ENCODE results near the gene OXCT1.
A peak's percentile ranks its signal among the peaks of the same experiment; 100 is the strongest.
"Not testable (repeated sequence)": the region's sequence is repeated elsewhere in the genome, so short reads cannot be mapped to it uniquely, and the experiment has no call there.

Gene OXCT1

GRCh38 chr5:41772056-41772455, 98.2 kb downstream of the OXCT1 start:
- DNase-seq: peak; percentile 61

- no peak for DNase-seq
Measured at GRCh38 chr5:41770799-41771198, 99.4 kb downstream of the OXCT1 start.

DNA sequence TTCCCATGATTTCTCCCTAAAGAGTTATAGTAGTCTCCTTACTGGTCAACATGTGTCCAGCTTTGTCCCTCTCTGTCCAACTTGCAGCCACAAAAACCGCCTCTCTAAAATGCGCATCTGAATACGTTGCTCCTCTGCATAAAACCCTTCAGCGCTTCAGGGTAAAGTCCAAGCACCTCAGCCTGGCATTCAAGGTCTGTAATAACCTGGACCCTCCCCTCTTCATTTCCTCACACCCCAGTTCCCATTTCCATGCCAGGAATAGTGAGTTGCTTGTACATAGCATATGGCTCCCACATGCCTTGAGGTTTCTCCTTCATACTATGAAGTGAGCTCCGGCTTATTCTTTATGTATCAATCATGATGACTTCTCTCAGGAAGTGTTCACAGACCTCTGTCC, 101.5 kb downstream of the OXCT1 start:
- no peak for DNase-seq

- DNase-seq: no peak
Measured at GRCh38 chr5:41764650-41765049, 105.6 kb downstream of the OXCT1 start.

- DNase-seq: no peak
Measured at GRCh38 chr5:41763574-41763973, 106.7 kb downstream of the OXCT1 start.

GRCh38 chr5:41763081-41763480, 107.1 kb downstream of the OXCT1 start:
- no peak for DNase-seq

- no peak for DNase-seq
Measured at GRCh38 chr5:41762426-41762825, 107.8 kb downstream of the OXCT1 start.

- DNase-seq: no peak
Measured at GRCh38 chr5:41761663-41762062, 108.6 kb downstream of the OXCT1 start.

GRCh38 chr5:41755705-41756104, 114.5 kb downstream of the OXCT1 start:
- DNase-seq: no peak

DNA sequence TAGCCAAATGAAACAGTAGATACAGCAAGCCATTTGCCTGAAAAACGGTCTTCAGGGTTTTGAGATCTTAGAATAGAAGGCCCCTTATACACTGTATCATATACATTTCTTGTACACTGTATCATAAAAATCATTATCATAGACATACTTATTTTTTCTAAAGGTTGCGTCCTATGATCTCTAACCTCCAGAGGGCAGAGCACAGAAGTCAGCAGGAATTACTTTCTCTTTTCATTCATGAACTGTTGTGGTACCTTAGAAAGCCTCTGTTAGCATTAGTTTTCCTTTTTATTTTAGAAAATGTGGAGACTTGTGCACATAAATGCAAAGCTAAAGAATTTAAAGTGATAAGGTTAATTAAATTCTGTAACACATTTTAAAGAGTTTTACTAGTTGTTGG, 115.4 kb downstream of the OXCT1 start:
- no peak for DNase-seq

GRCh38 chr5:41751867-41752266, 118.4 kb downstream of the OXCT1 start:
- no peak for DNase-seq

GRCh38 chr5:41748631-41749030, 121.6 kb downstream of the OXCT1 start:
- peak; percentile 0 for DNase-seq

GRCh38 chr5:41747708-41748107, 122.5 kb downstream of the OXCT1 start:
- DNase-seq: peak; percentile 65

GRCh38 chr5:41747301-41747700, 122.9 kb downstream of the OXCT1 start:
- DNase-seq: peak; percentile 59

DNA sequence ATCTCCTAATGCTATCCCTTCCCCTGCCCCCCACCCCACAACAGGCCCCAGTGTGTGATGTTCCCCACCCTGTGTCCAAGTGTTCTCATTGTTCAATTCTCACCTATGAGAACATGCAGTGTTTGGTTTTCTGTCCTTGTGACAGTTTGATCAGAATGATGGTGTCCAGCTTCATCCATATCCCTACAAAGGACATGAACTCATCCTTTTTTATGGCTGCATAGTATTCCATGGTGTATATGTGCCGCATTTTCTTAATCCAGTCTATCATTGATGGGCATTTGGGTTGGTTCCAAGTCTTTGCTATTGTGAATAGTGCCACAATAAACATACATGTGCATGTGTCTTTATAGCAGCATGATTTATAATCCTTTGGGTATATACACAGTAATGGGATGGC, 127.6 kb downstream of the OXCT1 start:
- not testable (repeated sequence) for DNase-seq

- DNase-seq: peak; percentile 0
Measured at GRCh38 chr5:41738710-41739354, 131.4 kb downstream of the OXCT1 start.

DNA sequence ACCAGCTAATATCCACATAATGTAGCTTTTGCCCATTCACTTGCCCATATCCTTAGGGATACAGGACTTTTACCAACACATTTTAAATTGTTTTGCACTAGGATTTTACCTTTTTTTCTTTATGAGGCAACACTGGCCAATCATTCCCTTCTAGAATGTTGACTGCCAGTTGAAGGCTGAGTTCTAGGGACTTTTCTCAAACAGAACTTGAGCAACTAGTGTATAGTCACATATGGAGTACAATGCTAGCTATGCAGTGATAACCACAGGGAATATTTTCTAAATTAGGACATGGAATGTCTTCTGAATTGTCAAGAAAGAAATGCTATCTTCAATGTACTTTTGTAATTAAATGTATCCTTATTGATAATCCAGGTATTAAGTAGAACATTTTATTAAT, 133.6 kb downstream of the OXCT1 start:
- DNase-seq: no peak

DNA sequence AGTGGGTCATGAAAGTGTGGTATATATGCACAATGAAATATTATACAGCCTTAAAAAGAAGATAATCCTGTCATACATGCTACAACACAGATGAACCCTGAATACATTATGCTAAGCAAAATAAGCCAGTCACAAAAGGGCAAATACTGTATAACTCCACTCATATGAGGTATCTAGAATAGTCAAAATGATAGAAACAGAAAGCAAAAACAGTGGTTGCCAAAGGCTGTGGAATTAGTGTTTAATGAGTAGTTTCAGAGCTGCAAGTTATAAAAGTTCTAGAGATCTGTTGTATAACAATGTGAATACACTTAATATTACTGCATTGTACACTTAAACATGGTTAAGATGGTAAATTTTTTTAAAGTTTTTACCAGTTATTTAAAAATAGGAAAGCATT, 135.0 kb downstream of the OXCT1 start:
- no peak for DNase-seq

- not testable (repeated sequence) for DNase-seq
Measured at GRCh38 chr5:41729381-41729780, 140.8 kb downstream of the OXCT1 start.

DNA sequence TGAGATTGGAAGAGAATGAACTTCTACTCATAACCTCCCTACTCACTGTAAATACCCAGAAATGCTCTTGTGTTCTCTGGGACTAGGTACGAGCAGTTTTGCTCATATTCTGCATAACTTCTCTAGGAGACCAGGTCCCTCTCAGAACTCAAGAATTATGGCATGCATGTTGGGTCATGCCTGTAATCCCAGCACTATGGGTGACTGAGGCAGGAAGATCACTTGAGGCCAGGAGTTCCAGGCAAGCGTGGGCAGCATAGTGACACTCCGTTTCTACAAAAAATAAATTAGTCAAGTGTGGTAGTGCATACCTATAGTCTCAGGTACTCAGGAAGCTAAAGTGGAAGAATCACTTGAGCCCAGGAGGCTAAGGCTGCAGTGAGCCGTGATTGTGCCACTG, 141.9 kb downstream of the OXCT1 start:
- no peak for DNase-seq

DNA sequence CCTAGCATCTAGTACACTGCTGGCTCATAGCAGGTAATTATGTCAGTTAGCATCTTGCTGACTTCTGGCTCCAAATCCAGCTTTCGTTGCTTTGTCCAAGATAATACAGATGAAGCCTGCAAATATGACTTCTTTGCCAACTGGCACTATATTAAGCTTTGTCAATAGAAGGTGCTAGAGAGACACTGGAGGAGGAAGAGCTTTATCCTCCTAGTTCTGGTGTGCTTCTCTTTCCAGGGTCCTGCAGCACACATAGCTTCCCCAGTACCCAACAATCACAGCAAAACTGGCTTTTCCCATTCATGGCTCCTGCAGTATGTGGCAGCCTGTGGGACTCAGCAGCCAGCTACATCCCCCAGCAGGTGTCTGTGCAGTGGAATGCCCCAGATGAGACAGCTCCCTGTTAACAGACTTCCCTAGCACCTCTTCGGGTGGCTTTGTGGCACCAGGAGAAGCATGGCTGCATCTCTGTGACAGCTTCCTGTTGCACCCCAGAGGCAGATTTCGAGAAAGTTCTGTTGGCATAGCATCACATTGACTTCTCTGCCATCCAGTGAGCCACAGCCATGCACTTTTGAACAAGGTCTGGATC, 147.8 kb downstream of the OXCT1 start:
- DNase-seq: no peak

GRCh38 chr5:41721516-41721915, 148.7 kb downstream of the OXCT1 start:
- no peak for DNase-seq

DNA sequence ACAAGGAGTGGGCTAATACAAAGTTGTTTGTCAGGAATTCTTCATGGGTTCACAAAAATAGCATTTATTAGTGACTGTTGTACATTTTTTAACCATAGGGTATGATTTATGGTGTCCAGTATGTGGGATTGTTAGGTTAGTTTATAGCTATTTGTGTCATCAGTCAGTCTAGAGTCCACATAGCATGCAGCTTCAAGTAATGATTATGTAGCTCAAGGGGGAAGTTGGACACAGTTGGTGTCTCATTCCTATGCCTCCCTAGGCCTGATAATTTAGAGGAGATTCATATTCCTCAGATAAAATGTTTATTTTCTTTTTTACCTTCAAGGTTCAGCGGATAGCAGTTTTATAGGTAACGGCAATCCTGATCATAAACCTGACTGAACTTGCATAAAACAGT, 153.8 kb downstream of the OXCT1 start:
- no peak for DNase-seq

GRCh38 chr5:41714446-41714845, 155.8 kb downstream of the OXCT1 start:
- not testable (repeated sequence) for DNase-seq

DNA sequence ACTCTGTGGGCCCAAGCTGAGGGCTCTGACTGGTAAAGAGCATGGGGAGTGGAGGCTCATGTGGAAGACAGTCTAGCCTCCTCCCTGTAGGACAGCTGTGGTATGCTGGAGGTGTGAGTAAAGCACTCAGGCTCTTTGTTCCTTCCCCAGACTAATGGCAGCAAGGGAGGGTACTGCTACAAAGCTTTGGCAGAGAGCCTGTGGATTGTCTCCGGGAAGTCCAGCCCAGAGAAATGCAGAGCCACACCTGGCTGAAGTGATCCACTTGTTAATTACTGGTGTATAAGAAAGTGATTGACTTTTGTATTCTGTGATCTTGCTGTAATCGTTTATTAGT, 161.7 kb downstream of the OXCT1 start:
- DNase-seq: no peak

Measured in NCI-H82 (cell line).